ENCODE data around the gene IQCK. TPM values are rescaled to one million over a fixed set of nuclear protein-coding genes. Genes with fewer than 3 reads are reported as not detected.

The IQCK gene
- total and polyA plus RNA-seq, 2 experiments from 2014 or later, result 7.2 to 11.8 TPM

DNA sequence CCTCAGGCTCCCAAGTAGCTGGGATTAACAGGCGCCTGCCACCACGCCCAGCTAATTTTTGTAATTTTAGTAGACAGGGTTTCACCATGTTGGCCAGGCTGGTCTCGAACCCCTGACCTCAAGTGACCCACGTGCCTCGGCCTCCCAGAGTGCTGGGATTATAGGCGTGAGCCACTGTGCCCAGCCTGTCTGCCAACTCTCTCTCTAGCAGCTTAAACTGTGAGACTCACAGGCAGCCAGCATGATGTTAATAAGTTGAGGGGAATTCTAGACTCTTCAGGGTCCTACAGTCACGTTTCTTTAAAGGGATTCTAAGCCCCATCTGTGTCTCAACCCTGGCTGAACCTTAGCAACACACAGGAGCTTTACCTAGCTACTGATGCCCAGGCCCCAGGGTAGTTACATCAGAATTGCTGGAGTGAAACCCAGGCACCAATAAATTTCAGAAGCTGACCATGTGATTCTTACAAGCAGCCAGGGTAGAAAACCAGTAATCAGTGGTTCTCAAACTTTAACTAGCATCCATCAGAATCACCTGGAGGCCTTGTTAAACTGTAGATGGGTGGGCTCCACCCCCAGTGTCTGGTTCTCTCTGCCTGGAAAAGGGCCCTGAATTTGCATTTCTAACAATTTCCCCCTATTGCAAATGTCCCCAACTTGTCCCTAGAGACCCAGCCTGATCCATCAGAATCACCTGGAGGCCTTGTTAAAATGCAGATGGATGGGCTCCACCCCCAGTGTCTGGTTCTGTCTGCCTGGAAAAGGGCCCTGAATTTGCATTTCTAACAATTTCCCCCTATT is 135.9 kb downstream of the IQCK start:
- no peak for DNase-seq (ENCODE audit: low spot score)
- Histone ChIP-seq H3K9me2 (replicated peaks; ENCODE audit: insufficient read depth) (no peaks in the 10 kb centered on the region), H3K4me1 (ENCODE audit: insufficient read depth) (no peaks in the 10 kb centered on the region), H3K4me3 (no peak overlapping the region), H2AFZ (no peak overlapping the region), H3K79me2 (no peaks in the 10 kb centered on the region), H3K36me3 (replicated peaks; ENCODE audit: insufficient read depth, low read depth) (no peaks in the 10 kb centered on the region), H4K20me1 (ENCODE audit: insufficient read depth, poor library complexity, severe bottlenecking) (no peaks in the 10 kb centered on the region), H3K4me2 (no peak overlapping the region), H3K27ac (no peak overlapping the region), H3K9me3 (ENCODE audit: low read depth) (no peaks in the 10 kb centered on the region), H3K27me3 (no peaks in the 10 kb centered on the region)
- no peak for TF ChIP-seq EZH2phosphoT487 (IDR thresholded peaks at IDR 0.05; ENCODE audit: low read depth, severe bottlenecking, unreplicated experiment)
- TF ChIP-seq EZH2 (IDR thresholded peaks at IDR 0.05; ENCODE audit: borderline replicate concordance), result no peak
- no peak for TF ChIP-seq CTCF (IDR thresholded peaks at IDR 0.05; ENCODE audit: poor library complexity)
- WGBS (ENCODE audit: low lambda C conversion rate, missing lambda C conversion rate), result 69% methylated on average over 7 of the region's 7 CpGs

DNA sequence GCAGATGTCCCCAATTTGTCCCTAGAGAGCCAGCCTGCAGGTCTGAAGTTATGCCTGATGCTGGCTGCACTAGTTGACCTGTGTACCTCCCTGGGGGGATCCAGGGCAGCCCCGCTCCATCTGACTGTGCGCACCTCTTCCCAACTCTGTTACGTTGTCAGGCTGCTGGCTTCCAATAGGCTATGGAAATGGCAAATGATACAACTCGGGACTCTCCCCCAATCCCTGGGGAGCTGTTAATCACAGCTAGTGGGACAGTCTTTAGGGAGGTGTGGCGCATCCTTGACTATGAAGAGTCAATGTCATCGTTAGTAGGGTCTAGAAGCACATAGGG is 136.4 kb downstream of the IQCK start:
- 77% methylated on average over 6 of the region's 6 CpGs for WGBS (ENCODE audit: low lambda C conversion rate, missing lambda C conversion rate)
- DNase-seq (ENCODE audit: low spot score), result no peak
- no peaks in the 10 kb centered on the region for H3K36me3 ChIP-seq (replicated peaks; ENCODE audit: insufficient read depth, low read depth)
- H3K4me3 ChIP-seq, result no peak overlapping the region
- no peaks in the 10 kb centered on the region for H3K9me3 ChIP-seq (ENCODE audit: low read depth)
- H4K20me1 ChIP-seq (ENCODE audit: insufficient read depth, poor library complexity, severe bottlenecking), result no peaks in the 10 kb centered on the region
- no peaks in the 10 kb centered on the region for H3K27me3 ChIP-seq
- H3K27ac ChIP-seq, result no peak overlapping the region
- H3K4me2 ChIP-seq, result no peak overlapping the region
- TF ChIP-seq CTCF (IDR thresholded peaks at IDR 0.05; ENCODE audit: poor library complexity) (no peak), EZH2 (IDR thresholded peaks at IDR 0.05; ENCODE audit: borderline replicate concordance) (no peak), EZH2phosphoT487 (IDR thresholded peaks at IDR 0.05; ENCODE audit: low read depth, severe bottlenecking, unreplicated experiment) (no peak)
- H2AFZ ChIP-seq, result no peak overlapping the region
- no peaks in the 10 kb centered on the region for H3K9me2 ChIP-seq (replicated peaks; ENCODE audit: insufficient read depth)
- H3K79me2 ChIP-seq, result no peaks in the 10 kb centered on the region
- H3K4me1 ChIP-seq (ENCODE audit: insufficient read depth), result no peaks in the 10 kb centered on the region

- H3K79me2 ChIP-seq, result no peaks in the 10 kb centered on the region
- TF ChIP-seq EZH2phosphoT487 (IDR thresholded peaks at IDR 0.05; ENCODE audit: low read depth, severe bottlenecking, unreplicated experiment) (no peak), EZH2 (IDR thresholded peaks at IDR 0.05; ENCODE audit: borderline replicate concordance) (no peak)
- no peak overlapping the region for H2AFZ ChIP-seq
- no peaks in the 10 kb centered on the region for H4K20me1 ChIP-seq (ENCODE audit: insufficient read depth, poor library complexity, severe bottlenecking)
- no peak overlapping the region for H3K4me2 ChIP-seq
- H3K27me3 ChIP-seq, result no peaks in the 10 kb centered on the region
- no peak for DNase-seq (ENCODE audit: low spot score)
- WGBS (ENCODE audit: low lambda C conversion rate, missing lambda C conversion rate), result 91% methylated on average over 10 of the region's 10 CpGs
- H3K4me1 ChIP-seq (ENCODE audit: insufficient read depth), result no peaks in the 10 kb centered on the region
- no peak overlapping the region for H3K4me3 ChIP-seq
- H3K9me2 ChIP-seq (replicated peaks; ENCODE audit: insufficient read depth), result no peaks in the 10 kb centered on the region
- no peaks in the 10 kb centered on the region for H3K36me3 ChIP-seq (replicated peaks; ENCODE audit: insufficient read depth, low read depth)
- no peak overlapping the region for H3K27ac ChIP-seq
- no peaks in the 10 kb centered on the region for H3K9me3 ChIP-seq (ENCODE audit: low read depth)
These were observed 138.0 kb downstream of the IQCK start for GRCh38 chr16:19856120-19856519.

DNA sequence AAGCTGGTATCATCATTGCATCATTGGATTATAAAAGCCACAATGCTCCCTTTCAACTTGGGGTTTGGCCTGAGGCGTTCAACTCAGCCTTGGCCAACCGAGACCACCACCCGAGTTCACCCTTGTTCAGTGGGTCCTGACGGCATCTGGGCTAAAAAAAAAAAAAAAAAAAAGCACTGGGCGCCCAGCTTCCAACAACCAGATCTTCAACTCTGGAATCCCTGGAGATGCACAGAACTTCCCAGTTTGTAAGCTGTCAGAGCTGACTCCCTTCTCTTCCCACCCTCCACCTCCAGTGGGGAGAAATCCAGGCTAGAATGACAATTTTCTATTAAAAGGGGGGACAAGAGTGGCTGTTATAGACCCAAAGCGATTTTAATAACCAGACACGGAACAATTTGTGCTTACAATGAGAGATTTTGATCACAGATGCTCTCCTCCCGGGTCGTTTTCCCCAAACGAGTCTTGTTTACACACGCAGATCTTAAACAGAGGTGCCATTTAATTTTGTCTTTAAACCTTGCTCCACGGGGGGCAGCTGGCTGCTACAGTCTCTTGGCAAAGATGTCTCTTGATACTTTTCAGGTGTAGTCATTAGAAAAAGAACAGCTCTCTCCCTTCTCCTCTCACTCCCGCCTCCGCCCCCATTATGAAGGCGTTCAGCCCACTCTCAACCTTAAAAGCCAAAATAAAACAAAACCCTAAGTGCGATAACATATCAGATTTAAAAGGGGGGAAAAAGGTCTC is 139.7 kb downstream of the IQCK start:
- 61% methylated on average over 16 of the region's 16 CpGs for WGBS (ENCODE audit: low lambda C conversion rate, missing lambda C conversion rate)
- TF ChIP-seq EZH2 (IDR thresholded peaks at IDR 0.05; ENCODE audit: borderline replicate concordance) (no peak), EZH2phosphoT487 (IDR thresholded peaks at IDR 0.05; ENCODE audit: low read depth, severe bottlenecking, unreplicated experiment) (no peak), CTCF (IDR thresholded peaks at IDR 0.05; ENCODE audit: poor library complexity) (no peak)
- Histone ChIP-seq H3K9me3 (ENCODE audit: low read depth) (no peaks in the 10 kb centered on the region), H3K79me2 (no peaks in the 10 kb centered on the region), H3K27me3 (no peaks in the 10 kb centered on the region), H3K4me1 (ENCODE audit: insufficient read depth) (no peaks in the 10 kb centered on the region), H2AFZ (no peak overlapping the region), H3K27ac (no peak overlapping the region), H3K4me2 (no peak overlapping the region), H3K4me3 (no peak overlapping the region), H4K20me1 (ENCODE audit: insufficient read depth, poor library complexity, severe bottlenecking) (no peaks in the 10 kb centered on the region), H3K9me2 (replicated peaks; ENCODE audit: insufficient read depth) (no peaks in the 10 kb centered on the region), H3K36me3 (replicated peaks; ENCODE audit: insufficient read depth, low read depth) (no peaks in the 10 kb centered on the region)
- DNase-seq (ENCODE audit: low spot score), result no peak

All from hepatocyte (in vitro differentiated cells).